Loucy (cell line): ENCODE data around the gene NEUROG3.

Source experiments
- EZH2phosphoT487 ChIP-seq: fragments of 200-600 bp; IDR thresholded peaks from 2 replicates; pipeline ENCODE4 v1.6.1; 2018; ENCODE audit warnings: antibody characterized with exemption, mild to moderate bottlenecking, moderate library complexity, borderline replicate concordance
- TF ChIP-seq, protein P1 (sequence below): fragments of 200-600 bp; sonication (generic); conservative IDR thresholded peaks from 2 replicates; pipeline ENCODE4 v1.5.1; 2014; ENCODE audit warnings: mild to moderate bottlenecking, antibody characterized with exemption, low read length

DNA sequence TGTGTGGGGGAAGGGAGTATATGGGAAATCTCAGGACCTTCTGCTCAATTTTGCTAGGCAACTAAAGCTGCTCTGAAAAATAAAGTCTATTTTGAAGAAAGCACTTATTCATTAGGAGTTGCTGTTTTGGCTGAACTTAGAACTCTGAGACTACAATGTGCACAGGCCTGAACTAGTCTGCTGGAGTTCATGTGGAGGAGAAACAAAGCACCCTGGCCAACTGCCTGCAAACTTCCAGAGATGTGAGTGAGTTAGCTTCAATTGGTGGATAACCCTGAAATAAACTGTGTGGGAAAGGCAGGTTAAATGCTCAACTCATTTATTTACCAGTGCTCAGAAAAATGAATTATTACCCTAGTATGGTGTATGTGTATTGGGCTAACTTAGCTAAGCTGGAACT is 39.5 kb upstream of the NEUROG3 start:
- TF ChIP-seq, protein P1, sequence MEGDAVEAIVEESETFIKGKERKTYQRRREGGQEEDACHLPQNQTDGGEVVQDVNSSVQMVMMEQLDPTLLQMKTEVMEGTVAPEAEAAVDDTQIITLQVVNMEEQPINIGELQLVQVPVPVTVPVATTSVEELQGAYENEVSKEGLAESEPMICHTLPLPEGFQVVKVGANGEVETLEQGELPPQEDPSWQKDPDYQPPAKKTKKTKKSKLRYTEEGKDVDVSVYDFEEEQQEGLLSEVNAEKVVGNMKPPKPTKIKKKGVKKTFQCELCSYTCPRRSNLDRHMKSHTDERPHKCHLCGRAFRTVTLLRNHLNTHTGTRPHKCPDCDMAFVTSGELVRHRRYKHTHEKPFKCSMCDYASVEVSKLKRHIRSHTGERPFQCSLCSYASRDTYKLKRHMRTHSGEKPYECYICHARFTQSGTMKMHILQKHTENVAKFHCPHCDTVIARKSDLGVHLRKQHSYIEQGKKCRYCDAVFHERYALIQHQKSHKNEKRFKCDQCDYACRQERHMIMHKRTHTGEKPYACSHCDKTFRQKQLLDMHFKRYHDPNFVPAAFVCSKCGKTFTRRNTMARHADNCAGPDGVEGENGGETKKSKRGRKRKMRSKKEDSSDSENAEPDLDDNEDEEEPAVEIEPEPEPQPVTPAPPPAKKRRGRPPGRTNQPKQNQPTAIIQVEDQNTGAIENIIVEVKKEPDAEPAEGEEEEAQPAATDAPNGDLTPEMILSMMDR = no peak
- no peak for TF ChIP-seq EZH2phosphoT487
